Kidney epithelial cell (primary cell): ENCODE measurements around the gene CACNA1A. TPM values are rescaled to one million over a fixed set of nuclear protein-coding genes. Genes with fewer than 3 reads are reported as not detected.
"Not testable (repeated sequence)": the region's sequence is repeated elsewhere in the genome, so short reads cannot be mapped to it uniquely, and the experiment has no call there.

Experiments
- DNase-seq: peaks from one replicate; pipeline ENCODE4 v3.0.0-alpha.2; 2010; ENCODE audit warnings: low read depth
- H3K27me3 ChIP-seq: 2 replicates; pipeline ENCODE4 v1.6.0; 2011; ENCODE audit warnings: low read length; ENCODE audit not compliant: control insufficient read depth, insufficient read depth
- H3K36me3 ChIP-seq: 2 replicates; pipeline ENCODE4 v1.5.1; 2011; ENCODE audit warnings: low read length; ENCODE audit not compliant: control insufficient read depth, insufficient read depth
- H3K4me3 ChIP-seq: 2 replicates; pipeline ENCODE4 v1.5.1; 2011; ENCODE audit warnings: low read depth, mild to moderate bottlenecking, control low read depth, low read length
- total RNA-seq: library from RNA; depleted of rRNA; stranded (reverse); fragments of >200 nt; gene quantifications from 2 replicates; pipeline ENCODE4 v1.2.3, GENCODE V29; 2015
- TF ChIP-seq, protein P1 (sequence below): IDR thresholded peaks from 2 replicates; pipeline ENCODE4 v1.5.1; 2011; ENCODE audit warnings: mild to moderate bottlenecking, moderate library complexity, low read length, control low read depth, inconsistent platforms; ENCODE audit not compliant: insufficient read depth, poor library complexity, severe bottlenecking

Gene CACNA1A
- total RNA-seq, 1 donor from 2014 or later, result 0.29 TPM

DNA sequence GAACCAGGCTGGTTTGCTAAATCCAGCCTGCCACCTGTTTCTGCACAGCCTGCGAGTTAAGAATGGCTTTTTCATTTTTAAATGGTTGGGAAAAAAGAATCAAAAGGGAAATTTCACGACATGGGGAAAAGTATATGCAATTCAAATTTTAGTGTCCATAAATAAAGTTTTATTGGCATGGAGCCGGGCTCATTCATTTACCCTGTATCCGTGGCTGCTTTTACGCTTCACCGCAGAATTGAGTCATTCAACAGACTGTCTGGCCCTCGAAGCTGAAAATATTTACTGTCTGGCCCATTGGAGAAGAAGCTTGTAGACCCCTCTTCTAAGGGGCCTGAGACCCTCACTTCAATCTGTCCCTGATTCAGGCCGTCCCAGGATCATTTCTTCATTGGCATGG is 329.9 kb downstream of the CACNA1A start:
- TF ChIP-seq, protein P1, sequence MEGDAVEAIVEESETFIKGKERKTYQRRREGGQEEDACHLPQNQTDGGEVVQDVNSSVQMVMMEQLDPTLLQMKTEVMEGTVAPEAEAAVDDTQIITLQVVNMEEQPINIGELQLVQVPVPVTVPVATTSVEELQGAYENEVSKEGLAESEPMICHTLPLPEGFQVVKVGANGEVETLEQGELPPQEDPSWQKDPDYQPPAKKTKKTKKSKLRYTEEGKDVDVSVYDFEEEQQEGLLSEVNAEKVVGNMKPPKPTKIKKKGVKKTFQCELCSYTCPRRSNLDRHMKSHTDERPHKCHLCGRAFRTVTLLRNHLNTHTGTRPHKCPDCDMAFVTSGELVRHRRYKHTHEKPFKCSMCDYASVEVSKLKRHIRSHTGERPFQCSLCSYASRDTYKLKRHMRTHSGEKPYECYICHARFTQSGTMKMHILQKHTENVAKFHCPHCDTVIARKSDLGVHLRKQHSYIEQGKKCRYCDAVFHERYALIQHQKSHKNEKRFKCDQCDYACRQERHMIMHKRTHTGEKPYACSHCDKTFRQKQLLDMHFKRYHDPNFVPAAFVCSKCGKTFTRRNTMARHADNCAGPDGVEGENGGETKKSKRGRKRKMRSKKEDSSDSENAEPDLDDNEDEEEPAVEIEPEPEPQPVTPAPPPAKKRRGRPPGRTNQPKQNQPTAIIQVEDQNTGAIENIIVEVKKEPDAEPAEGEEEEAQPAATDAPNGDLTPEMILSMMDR, result no peak
- H3K36me3 ChIP-seq, result no peaks in the 10 kb centered on the region
- no peak for DNase-seq
- no peaks in the 10 kb centered on the region for H3K27me3 ChIP-seq
- H3K4me3 ChIP-seq, result no peak overlapping the region

DNA sequence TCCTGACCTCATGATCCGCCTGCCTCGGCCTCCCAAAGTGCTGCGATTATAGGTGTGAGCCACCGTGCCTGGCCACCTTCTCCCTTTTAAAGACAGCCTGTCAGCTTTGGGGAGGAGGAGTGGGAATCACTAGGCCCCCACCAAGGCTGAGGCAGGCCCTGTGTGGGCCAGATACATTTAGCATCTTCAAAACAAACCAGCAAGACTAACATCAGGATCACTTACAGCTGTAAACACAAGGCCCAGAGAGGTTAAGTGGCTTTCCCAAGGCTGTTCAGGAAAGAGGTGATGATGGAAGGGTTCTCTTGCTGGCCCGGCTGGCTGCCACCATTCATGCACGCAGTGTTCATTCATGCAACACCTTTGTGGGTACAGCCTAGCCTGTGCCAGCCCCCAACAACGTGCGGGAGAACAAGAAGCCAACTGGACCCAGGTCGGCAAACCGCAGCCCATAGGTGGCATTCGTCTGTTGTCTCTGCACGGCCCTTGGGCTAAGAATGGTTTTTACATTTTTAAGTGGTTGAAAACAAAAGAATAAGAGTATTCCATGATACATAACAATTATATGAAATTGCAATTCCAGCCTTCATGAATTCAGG is 333.0 kb downstream of the CACNA1A start:
- no peak overlapping the region for H3K4me3 ChIP-seq
- DNase-seq, result no peak
- TF ChIP-seq, protein P1, result no peak

DNA sequence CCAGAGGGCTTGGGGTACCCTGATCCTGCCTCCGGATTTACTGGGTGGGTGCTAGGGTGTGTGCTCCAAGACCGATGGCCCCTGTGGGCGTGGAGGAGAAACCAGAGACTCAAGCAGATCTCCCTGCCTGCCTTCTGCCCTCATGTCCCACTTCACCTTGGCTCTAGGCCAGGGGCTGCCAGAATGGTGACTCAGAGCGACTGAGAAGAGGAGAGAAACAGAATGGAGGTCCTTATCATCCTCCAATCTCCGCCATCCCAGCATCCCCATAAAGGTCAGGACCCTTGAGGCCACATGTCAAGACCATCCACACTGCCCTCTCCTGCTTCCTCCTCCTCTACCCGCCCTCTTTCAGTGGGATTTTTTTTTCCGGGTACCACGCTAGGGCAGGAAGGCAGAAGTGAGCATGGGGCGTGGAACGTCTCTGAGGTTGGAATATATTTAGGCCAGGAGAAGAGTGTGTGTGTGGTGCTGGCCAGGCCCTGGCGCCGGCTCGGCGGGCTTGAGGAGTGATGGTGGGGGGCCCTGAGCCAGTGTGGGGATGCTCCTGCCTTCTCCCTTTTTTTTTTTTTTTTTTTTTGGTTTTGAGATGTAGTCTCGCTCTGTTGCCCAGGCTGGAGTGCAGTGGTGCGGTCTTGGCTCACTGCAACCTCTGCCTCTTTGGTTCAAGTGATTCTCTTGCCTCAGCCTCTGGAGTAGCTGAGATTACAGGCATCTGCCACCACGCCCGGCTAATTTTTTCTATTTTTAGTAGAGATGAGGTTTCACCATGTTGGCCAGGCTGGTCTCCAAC is 333.7 kb downstream of the CACNA1A start:
- Histone ChIP-seq H3K27me3 (no peaks in the 10 kb centered on the region), H3K4me3 (no peak overlapping the region), H3K36me3 (no peaks in the 10 kb centered on the region)
- no peak for DNase-seq
- TF ChIP-seq, protein P1, result no peak

More for the DNA sequence above, 333.0 kb downstream of the CACNA1A start:
- H3K36me3 ChIP-seq, result no peaks in the 10 kb centered on the region
- H3K27me3 ChIP-seq, result no peaks in the 10 kb centered on the region

DNA sequence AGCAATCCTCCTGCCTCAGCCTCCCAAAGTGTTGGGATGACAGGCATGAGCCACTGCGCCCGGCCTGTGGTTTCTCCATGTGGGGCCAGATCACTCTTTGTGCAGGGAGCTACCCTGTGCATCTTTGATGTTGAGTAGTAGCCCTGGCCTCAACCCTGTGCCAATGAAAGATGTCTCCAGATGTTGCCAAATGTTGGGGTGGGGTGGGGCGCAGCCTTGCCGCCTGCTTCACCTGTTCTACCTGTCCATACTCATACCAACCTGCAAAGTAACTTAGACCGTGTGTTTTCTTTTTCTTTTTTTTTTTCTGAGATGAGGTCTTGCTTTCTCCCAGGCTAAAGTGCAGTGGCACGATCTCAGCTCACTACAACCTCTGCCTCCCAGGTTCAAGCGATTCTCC is 335.1 kb downstream of the CACNA1A start:
- no peaks in the 10 kb centered on the region for H3K36me3 ChIP-seq
- H3K4me3 ChIP-seq, result no peak overlapping the region
- no peaks in the 10 kb centered on the region for H3K27me3 ChIP-seq
- no peak for DNase-seq
- TF ChIP-seq, protein P1, result no peak

DNA sequence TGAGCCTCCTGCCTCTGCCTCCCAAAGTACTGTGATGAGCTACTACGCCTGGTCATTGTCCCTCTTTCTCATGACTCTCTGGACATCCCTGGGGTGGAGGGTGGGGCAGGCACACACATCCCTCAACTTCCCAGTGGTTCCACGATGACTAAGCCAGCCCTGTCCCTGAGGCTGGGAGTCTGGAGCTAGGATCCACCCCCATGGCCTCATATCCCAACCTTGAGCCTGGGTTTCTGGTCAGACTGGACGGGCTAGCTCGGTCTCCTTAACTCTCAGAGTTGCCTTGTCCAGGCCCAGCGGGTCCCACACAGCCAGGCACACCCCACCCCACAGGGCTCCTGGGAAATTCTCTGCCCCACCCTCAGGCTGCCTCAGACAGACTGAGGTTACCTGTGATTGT is 336.5 kb downstream of the CACNA1A start:
- Histone ChIP-seq H3K27me3 (no peaks in the 10 kb centered on the region), H3K4me3 (no peak overlapping the region), H3K36me3 (no peaks in the 10 kb centered on the region)
- no peak for DNase-seq
- TF ChIP-seq, protein P1, result no peak

DNA sequence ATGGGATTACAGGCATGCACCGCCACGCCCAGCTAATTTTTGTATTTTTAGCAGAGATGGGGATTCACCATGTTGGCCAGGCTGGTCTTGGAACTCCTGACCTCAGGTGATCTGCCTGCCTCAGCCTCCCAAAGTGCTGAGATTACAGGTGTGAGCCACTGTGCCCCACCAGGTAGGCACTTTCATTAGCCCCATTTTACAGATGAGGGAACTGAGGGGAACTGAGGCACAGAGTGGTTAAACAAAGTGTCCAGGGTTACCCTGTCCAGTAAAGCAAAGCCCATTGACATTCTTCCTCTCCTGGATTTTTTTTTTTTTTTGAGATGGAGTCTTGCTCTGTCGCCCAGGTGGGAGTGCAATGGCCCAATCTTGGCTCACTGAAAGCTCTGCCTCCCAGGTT is 340.1 kb downstream of the CACNA1A start:
- H3K36me3 ChIP-seq, H3K27me3 ChIP-seq, H3K4me3 ChIP-seq, DNase-seq: not testable (repeated sequence)
